HG03280 (cell line): Measurements from ENCODE around the gene ARHGEF4.

Experiments used
- ATAC-seq: cut with Tn5 transposase; IDR thresholded peaks from one replicate; pipeline ENCODE4 v1.9.1; 2021; ENCODE audit warnings: mild to moderate bottlenecking, moderate library complexity; ENCODE audit not compliant: unreplicated experiment

Gene ARHGEF4

GRCh38 chr2:130915595-130916437 is 79.1 kb downstream of the ARHGEF4 start:
- no peak for ATAC-seq

DNA sequence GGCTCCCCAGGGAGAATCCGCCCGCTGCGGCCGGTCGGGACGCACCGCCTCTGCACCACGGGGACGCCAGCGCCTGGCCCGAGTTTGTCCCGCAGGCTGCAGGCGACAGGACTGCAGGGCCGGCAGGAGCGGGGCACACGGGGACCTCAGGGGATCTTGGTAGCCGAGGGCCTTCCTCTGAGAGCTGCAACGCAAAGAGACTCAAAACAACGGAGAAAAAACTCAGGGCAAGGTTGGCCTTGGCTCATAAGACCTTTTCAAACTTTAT is 79.7 kb downstream of the ARHGEF4 start:
- ATAC-seq: no peak

- no peak for ATAC-seq
These were observed 80.4 kb downstream of the ARHGEF4 start for GRCh38 chr2:130917006-130917688.

DNA sequence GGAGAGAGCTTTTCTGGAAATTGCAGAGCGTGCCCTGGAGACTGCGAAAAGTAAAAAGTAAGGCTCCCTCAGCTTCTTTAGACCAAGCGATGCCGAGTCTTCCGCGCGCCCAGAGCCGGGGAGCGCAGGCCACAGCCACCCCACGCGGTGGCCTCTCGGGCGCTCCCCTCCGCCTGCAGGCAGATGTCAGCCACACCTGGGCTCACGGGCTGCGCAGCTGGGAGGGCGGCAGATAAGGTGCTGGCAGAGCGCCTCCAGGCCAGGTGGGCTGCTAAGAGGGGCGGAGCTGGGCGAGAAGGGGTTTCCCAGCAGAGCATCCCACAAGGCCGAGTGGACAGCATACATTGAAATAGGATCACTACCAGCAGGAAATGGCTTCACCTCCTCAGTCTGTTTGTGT is 81.7 kb downstream of the ARHGEF4 start:
- no peak for ATAC-seq

DNA sequence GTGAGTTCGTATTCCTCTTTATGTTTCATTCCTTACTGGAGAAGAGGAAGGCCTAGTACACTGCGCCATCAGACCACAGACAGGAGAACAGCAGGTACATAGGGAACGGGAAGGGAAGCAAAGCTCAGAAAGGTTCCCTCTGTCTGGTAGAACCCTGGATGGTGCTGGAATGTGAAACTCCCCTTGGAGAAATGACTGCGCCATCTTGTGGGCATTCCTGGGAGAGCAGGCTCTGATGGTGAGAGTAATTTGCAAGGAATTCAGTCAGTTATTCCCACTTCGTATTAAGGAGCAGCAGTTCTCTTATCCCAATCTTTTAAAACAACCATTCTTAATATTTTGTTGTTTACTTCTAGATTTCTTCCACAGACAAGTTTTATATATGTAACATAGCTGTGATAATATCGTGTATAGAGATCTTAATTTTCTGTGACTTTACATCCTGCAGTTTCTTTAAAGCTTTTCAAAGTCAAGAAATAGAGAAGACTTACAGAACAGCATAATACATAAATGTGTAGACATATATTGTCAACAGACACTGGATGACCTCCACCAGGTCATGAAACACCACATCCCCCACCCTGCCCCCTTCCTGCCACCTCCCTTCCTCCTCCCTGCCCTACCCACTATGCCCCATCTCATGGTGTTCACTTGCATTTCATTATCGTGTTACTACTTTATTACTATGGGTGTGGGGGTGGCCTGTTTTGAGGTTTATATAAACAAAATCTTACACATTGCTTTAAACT is 83.9 kb downstream of the ARHGEF4 start:
- no peak for ATAC-seq

DNA sequence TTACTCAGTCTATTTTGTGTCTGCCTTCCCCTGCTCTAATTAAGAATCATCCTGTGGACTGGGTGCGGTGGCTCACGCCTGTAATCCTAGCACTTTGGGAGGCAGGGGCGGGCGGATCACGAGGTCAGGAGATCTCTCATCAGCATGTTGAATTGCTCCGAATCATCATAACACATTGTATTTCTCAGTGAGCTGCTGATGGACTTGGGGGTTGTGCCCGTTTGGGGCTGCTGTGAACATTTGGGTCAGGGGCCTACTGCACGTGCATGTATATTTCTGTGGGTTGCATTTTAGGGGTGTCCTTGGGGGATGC is 84.4 kb downstream of the ARHGEF4 start:
- ATAC-seq: no peak

DNA sequence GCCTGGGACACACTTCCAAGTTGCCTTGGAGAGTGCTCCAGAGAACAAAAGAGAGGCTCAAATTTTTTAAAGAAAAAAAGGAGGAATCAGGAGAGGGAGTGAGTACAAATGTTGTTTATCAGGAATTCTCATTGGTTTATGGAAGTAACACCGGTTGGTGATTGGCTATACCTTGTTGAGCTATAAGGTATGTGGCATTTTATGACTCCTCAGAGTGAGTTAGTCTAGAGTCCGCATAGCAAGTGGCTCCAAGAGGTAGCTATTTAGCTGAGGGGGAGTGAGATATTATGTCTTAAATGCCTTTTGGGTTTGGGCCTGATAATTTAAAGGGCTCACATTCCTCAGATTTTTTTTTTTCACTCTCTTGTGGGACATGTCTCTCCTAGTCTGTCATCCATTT is 85.7 kb downstream of the ARHGEF4 start:
- ATAC-seq: no peak

GRCh38 chr2:130928385-130928784 is 91.7 kb downstream of the ARHGEF4 start:
- ATAC-seq: no peak

- ATAC-seq: no peak
These were observed 94.3 kb downstream of the ARHGEF4 start for GRCh38 chr2:130930740-130931659.

DNA sequence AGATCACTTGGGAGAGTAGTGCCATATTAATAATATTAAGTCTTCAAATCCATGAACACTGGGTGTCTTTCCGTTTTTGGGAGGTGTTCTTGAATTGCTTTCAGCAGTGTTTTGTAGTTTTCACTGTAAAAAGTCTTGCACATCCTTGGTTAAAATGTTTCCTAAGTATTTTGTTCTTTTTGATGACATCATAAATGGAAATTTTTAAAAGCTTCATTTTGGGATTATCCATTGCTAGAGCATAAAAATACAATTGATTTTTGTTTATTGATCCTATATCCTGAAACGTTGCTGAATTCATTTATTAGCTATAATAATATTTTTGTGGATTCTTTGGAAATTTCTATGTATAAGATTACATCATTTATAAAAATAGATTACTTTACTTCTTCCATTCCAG is 96.8 kb downstream of the ARHGEF4 start:
- ATAC-seq: no peak

- ATAC-seq: no peak
These were observed 99.7 kb downstream of the ARHGEF4 start for GRCh38 chr2:130936451-130936850.

DNA sequence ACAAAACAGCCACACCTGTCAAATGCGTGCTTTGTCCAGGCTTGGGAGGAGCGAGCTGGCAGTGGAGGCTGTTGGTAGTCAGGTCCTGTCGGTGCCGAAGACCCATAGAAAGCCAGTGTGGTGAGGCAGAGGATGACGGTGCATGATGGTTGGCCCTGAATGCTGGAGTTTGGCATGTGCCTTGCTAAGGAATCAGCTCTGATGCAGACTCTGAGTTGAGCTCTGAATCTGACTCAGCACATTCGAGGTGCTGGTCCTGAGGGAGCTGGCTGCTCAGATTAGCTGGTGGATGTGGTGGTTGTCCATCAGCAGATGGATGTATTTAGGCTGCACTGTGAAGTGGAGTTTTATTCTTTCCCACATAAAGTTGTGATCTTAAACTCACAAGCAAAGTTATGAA is 111.3 kb downstream of the ARHGEF4 start:
- ATAC-seq: no peak

GRCh38 chr2:130949954-130950353 is 113.2 kb downstream of the ARHGEF4 start:
- ATAC-seq: no peak

DNA sequence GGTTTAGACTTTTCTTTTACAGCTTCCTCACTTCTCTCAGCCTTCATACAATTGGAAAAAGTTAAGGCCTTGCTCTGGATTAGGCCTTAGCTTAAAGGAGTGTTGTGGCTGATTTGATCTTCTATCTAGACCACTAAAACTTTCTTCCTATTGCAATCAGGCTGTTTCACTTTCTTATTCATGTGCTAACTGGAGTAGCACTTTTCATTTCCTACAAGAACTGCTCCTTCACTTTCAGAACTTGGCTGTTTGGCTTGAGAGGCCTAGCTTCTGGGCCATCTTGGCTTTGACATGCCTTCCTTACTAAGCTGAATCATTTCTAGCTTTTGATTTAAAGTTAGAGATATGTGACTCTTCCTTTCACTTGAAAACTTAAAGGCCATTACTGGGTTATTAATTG is 114.3 kb downstream of the ARHGEF4 start:
- ATAC-seq: peak; percentile 43

GRCh38 chr2:130954873-130955272 is 118.2 kb downstream of the ARHGEF4 start:
- ATAC-seq: no peak

DNA sequence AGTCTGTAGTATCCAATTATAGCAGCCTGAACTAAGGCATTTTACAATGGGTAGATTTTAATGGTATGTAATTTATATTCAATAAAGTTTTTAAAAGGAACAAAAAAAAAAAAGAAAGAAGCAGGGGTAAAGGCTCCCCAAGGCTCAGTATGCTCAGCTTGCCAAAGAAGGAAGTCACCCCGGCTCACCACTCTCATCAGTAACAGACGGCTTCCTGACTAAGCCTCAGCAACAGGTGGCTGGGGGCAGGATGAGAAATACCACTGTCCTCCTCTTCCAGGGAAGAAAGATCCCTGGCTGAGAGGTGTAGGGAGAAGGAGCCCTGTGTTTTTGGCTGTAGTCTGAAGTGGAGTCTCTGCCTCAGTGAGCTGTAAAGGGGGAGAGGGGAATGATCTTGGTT is 121.2 kb downstream of the ARHGEF4 start:
- no peak for ATAC-seq

DNA sequence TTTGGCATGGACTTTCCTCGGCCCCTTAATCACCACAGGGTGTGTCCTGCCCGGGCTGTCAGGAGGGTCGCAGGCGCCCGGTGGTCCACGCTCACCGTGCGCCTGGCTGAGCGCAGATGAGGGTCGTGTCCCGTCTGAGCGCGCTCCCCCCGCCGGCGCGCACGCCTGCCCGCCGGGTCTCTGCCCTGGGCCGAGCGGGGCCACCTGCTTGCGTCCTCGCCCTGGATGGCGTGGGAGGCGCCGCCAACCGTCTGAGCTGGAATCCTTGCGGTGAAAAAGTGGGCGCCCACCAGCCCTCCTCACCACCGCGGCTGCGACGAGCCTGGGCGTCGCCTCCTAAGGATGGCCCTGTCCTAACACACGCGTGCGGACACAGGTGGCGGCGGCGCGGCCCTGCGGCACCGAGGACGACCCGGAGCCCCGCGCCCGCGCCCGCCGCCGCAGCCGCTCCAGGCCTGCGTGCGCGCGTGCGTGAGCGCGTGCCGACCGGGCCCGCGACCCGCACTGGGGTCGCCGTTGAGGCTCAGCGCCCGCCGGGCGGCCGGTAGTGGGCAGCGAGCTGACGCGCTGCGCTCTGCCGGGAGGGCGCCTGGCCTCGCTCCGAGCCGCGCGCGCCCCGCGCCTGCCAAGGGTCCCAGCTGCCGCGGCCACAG is 126.6 kb downstream of the ARHGEF4 start:
- ATAC-seq: no peak

GRCh38 chr2:130963849-130964793 is 127.4 kb downstream of the ARHGEF4 start:
- ATAC-seq: no peak

- ATAC-seq: no peak
These were observed 128.2 kb downstream of the ARHGEF4 start for GRCh38 chr2:130964931-130965330.
